ENCODE results near the gene ANKFY1.

GRCh38 chr17:4118015-4118743, 145.6 kb downstream of the ANKFY1 start:
- TF ChIP-seq POLR2AphosphoS5 (IDR thresholded peaks at IDR 0.05; ENCODE audit: insufficient read depth in 1 of 2, low read depth in 1 of 2) (no peak), CTCF (IDR thresholded peaks at IDR 0.05) (no peak)

Data from vagina (tissue), 2 donors.